ENCODE data around the gene TCEA2.
"Not testable (repeated sequence)": the region's sequence is repeated elsewhere in the genome, so short reads cannot be mapped to it uniquely, and the experiment has no call there.

TCEA2 gene

GRCh38 chr20:64111841-64112641 lies 49.0 kb downstream of the TCEA2 start:
- no peak for DNase-seq

DNA sequence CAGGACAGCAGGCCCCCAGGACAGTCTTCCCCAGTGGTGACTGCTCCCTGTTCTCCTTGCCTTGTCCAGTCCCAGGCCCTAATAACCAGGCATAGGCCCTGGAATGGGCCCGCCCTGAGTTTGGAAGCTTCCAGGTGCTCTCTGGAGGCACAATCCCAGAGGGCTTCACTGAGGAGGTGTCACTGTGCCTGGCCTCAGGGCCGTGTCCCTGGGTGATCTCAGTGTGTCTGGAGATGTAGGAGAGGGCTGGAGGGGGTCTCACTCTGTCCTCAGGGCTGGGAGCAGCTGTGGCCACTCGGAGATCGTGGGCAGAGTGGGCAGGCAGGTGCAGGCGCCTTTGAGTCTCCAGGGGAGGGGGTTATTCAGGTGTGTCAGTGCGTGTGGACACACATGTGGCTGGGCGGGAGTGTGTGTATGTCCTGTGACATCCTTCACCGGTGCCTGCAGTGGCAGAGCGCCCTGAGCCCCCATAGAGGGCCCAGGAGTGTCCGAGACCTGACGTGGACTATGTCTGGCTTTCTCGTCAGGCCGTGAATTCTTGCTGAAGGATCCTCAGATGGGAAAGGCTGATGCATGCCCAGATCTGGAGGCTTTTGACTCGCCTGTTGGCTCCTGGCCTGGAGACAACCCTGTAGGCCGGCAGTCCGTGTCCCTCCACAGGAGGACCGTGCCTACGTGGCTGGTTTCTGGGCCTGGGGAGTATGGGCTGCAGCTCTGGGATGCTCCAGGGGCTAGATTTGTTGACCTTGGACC lies 49.9 kb downstream of the TCEA2 start:
- no peak for DNase-seq

- no peak for DNase-seq
Measured at GRCh38 chr20:64113444-64113775, 50.4 kb downstream of the TCEA2 start.

GRCh38 chr20:64113796-64114355 lies 50.9 kb downstream of the TCEA2 start:
- DNase-seq: no peak

DNA sequence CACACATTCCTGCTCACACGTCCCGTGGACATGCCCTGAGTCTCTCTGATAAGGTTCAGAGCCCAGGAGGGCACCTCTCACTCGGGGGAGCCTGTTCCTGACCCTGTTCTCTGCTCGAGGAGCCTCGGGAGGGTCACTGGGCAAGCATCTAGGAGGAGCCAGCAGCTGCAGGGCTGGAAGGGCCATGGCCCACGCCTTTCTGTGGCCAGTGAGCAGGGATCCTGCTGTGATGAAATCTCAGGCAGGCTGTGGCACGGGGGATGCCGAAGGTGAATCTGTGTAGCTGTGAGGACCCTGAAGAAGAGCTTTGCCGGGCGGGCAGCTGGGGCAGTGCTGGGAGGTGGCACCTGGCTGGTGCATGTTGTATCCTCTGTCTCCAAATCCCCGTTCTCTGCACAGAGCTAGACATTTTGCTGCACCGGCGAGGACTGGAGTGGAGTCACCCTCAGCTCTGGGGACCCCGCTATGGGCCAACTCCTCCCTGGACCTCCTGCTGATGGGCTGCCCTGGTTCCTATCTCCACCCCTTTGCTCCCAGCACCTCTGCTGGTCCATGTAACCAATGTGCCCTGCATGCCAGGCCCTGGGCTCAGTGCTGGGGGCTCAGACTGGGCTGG lies 51.5 kb downstream of the TCEA2 start:
- no peak for DNase-seq

- DNase-seq: no peak
Measured at GRCh38 chr20:64115171-64115911, 52.3 kb downstream of the TCEA2 start.

- no peak for DNase-seq
Measured at GRCh38 chr20:64116016-64116415, 53.0 kb downstream of the TCEA2 start.

DNA sequence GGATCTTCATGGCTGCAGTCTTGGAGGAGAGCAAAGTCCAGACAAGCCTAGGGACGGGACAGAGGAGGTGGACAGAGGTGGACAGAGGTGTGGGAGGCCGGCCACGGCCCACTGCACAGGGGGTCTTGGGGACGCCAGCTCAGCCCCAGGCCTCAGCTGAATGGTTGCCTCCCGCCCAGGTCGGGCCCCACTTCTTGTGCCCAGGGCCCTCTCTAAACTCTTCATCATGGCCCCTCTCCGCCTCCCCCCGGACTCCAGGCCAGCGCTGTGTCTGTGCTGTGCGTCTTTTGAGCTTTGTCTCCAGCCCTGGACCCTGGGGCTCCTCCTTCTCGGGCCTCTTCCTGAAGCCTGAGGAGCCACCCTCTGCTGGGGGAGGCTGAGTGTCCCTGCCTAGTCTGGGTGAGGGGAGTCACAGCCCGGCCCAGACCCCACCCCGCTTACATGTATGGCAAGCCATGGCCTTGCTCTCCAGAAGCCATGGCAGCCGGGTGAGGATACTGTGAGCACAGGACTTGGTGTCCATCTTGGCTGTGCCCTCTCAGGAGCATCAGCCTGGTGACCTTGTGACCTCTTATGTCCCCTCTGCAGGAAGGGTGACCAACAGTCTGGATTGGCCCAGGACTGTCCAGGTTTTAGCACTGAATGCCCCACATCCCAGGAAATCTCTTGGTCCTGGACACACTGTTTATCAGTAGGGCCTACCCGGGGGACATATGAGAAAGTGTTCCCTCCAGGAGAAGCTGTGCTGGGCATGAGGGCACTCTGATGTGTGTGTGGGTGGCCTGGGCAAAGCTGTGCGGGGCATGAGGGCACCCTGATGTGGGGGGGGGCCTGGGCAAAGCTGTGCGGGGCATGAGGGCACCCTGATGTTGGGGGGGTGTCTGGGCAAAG lies 53.8 kb downstream of the TCEA2 start:
- DNase-seq: no peak

DNA sequence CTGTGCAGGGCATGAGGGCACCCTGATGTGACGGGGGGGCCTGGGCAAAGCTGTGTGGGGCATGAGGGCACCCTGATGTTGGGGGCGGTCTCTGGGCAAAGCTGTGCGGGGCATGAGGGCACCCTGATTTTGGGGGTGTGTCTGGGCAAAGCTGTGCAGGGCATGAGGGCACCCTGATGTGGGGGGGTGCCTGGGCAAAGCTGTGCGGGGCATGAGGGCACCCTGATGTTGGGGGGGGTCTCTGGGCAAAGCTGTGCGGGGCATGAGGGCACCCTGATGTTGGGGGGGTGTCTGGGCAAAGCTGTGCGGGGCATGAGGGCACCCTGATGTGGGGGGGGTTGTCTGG lies 54.4 kb downstream of the TCEA2 start:
- not testable (repeated sequence) for DNase-seq

- DNase-seq: no peak
Measured at GRCh38 chr20:64119301-64119680, 56.3 kb downstream of the TCEA2 start.

DNA sequence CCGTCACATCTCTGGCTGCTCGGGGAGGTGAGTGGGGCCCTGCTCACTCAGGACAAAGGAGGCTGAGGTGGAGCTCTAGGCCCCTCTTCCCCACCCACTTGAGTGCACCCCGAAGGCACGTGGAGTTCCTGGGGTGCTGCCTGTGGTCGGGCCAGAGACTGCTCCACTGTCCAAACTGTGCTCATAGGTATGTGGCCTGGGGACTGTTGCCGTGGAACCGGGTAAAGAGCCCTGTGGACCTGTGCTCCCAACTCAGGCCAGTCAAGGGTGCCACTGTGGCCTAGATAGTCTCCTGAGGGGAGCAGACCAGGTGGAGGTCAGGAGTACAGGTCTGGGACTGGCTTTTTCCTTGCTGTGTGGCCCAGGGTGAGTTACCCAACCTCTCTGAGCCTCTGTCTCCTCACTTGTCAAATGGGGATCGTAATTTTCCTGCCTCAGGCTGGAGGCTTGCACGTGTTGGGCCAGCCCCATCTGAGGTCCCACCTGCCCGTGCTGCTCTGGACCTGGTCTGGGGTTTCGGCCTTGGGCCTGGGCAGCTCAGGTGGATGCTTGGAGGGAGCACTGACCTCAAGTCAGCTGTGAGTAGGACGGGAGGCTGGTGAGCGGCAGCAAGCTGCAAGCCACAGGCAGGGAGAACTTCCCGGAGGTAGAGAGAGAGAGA lies 56.8 kb downstream of the TCEA2 start:
- no peak for DNase-seq

GRCh38 chr20:64121586-64121985 lies 58.6 kb downstream of the TCEA2 start:
- DNase-seq: no peak
